ENCODE results near the gene PATL2.

PATL2 gene

GRCh38 chr15:44646460-44646859 lies 64.7 kb downstream of the PATL2 start:
- H4K20me1 ChIP-seq (ENCODE audit: insufficient read depth, low read length): no peaks in the 10 kb centered on the region
- no peaks in the 10 kb centered on the region for H3K4me1 ChIP-seq (ENCODE audit: insufficient read depth, low read length, severe bottlenecking)
- H3K9me2 ChIP-seq (ENCODE audit: low read depth, low read length): no peaks in the 10 kb centered on the region
- no peak overlapping the region for H3K4me2 ChIP-seq (ENCODE audit: low read length)
- H3K27me3 ChIP-seq (ENCODE audit: insufficient read depth, low read length): no peaks in the 10 kb centered on the region
- H3K4me3 ChIP-seq (ENCODE audit: low read depth, low read length, poor library complexity, severe bottlenecking): no peak overlapping the region
- H3K27ac ChIP-seq (ENCODE audit: low read depth, low read length, poor library complexity, severe bottlenecking): no peak overlapping the region
- H3F3A ChIP-seq (ENCODE audit: insufficient read depth, low read length): 0 out of 2 replicates have a peak, but pooled peaks cover 3% of the 10 kb centered on the region
- peaks cover 73% of the 10 kb centered on the region for H3K36me3 ChIP-seq (ENCODE audit: insufficient read depth, low read length)
- no peak overlapping the region for H3K9ac ChIP-seq (ENCODE audit: low read length)
- no peak for TF ChIP-seq EZH2 (IDR thresholded peaks at IDR 0.05; ENCODE audit: borderline replicate concordance, low read length)
- no peak for TF ChIP-seq CTCF (IDR thresholded peaks at IDR 0.05; ENCODE audit: low read length)
- peaks cover 17% of the 10 kb centered on the region; the same call in 1 of the 2 replicates for H3K79me2 ChIP-seq (ENCODE audit: insufficient read depth, low read length)
- no peak overlapping the region for H2AFZ ChIP-seq (ENCODE audit: low read length)
- no peaks in the 10 kb centered on the region for H3K9me3 ChIP-seq (ENCODE audit: low read length)

GRCh38 chr15:44641651-44642050 lies 69.5 kb downstream of the PATL2 start:
- Histone ChIP-seq H3K9me2 (ENCODE audit: low read depth, low read length) (no peaks in the 10 kb centered on the region), H2AFZ (ENCODE audit: low read length) (no peak overlapping the region), H3K36me3 (ENCODE audit: insufficient read depth, low read length) (peaks cover 57% of the 10 kb centered on the region), H3K4me2 (ENCODE audit: low read length) (no peak overlapping the region), H3F3A (ENCODE audit: insufficient read depth, low read length) (0 out of 2 replicates have a peak, but pooled peaks cover 3% of the 10 kb centered on the region), H3K27ac (ENCODE audit: low read depth, low read length, poor library complexity, severe bottlenecking) (no peak overlapping the region), H3K4me1 (ENCODE audit: insufficient read depth, low read length, severe bottlenecking) (no peaks in the 10 kb centered on the region), H3K79me2 (ENCODE audit: insufficient read depth, low read length) (peaks cover 17% of the 10 kb centered on the region; the same call in 1 of the 2 replicates), H4K20me1 (ENCODE audit: insufficient read depth, low read length) (no peaks in the 10 kb centered on the region), H3K9ac (ENCODE audit: low read length) (no peak overlapping the region), H3K27me3 (ENCODE audit: insufficient read depth, low read length) (no peaks in the 10 kb centered on the region), H3K4me3 (ENCODE audit: low read depth, low read length, poor library complexity, severe bottlenecking) (no peak overlapping the region), H3K9me3 (ENCODE audit: low read length) (peaks cover 6% of the 10 kb centered on the region; the same call in 1 of the 2 replicates)
- TF ChIP-seq EZH2 (IDR thresholded peaks at IDR 0.05; ENCODE audit: borderline replicate concordance, low read length) (no peak), CTCF (IDR thresholded peaks at IDR 0.05; ENCODE audit: low read length) (no peak)

GRCh38 chr15:44636976-44637375 lies 74.1 kb downstream of the PATL2 start:
- no peaks in the 10 kb centered on the region for H4K20me1 ChIP-seq (ENCODE audit: insufficient read depth, low read length)
- H3K9ac ChIP-seq (ENCODE audit: low read length): no peak overlapping the region
- H3F3A ChIP-seq (ENCODE audit: insufficient read depth, low read length): no peaks in the 10 kb centered on the region
- no peak overlapping the region for H3K4me2 ChIP-seq (ENCODE audit: low read length)
- H3K79me2 ChIP-seq (ENCODE audit: insufficient read depth, low read length): no peaks in the 10 kb centered on the region
- H3K27ac ChIP-seq (ENCODE audit: low read depth, low read length, poor library complexity, severe bottlenecking): no peak overlapping the region
- H3K9me3 ChIP-seq (ENCODE audit: low read length): peaks cover 6% of the 10 kb centered on the region; the same call in 1 of the 2 replicates
- H3K4me1 ChIP-seq (ENCODE audit: insufficient read depth, low read length, severe bottlenecking): no peaks in the 10 kb centered on the region
- no peaks in the 10 kb centered on the region for H3K9me2 ChIP-seq (ENCODE audit: low read depth, low read length)
- H3K4me3 ChIP-seq (ENCODE audit: low read depth, low read length, poor library complexity, severe bottlenecking): no peak overlapping the region
- no peak overlapping the region for H2AFZ ChIP-seq (ENCODE audit: low read length)
- TF ChIP-seq EZH2 (IDR thresholded peaks at IDR 0.05; ENCODE audit: borderline replicate concordance, low read length): no peak
- no peak for TF ChIP-seq CTCF (IDR thresholded peaks at IDR 0.05; ENCODE audit: low read length)
- H3K27me3 ChIP-seq (ENCODE audit: insufficient read depth, low read length): no peaks in the 10 kb centered on the region
- peaks cover 61% of the 10 kb centered on the region for H3K36me3 ChIP-seq (ENCODE audit: insufficient read depth, low read length)
